ENCODE data around the gene CDH4. TPM values are rescaled to one million over a fixed set of nuclear protein-coding genes. Genes with fewer than 3 reads are reported as not detected.

Gene CDH4
- total and polyA plus RNA-seq, 4 experiments from 2014 or later = 0.39 to 1.1 (median 0.41) TPM; not detected in 1

- no peaks in the 10 kb centered on the region for H3K36me3 Mint-ChIP-seq
- no peaks in the 10 kb centered on the region for H3K4me1 ChIP-seq (ENCODE audit: insufficient read depth, low read length)
- no peak overlapping the region for H3K4me3 ChIP-seq (ENCODE audit: low read length in 2 of 2)
- H3K9me3 Mint-ChIP-seq = peaks cover 0 to 11% (median 3%) of the 10 kb centered on the region in 8 donors
- H3K27ac Mint-ChIP-seq = no peak overlapping the region
- H3K4me3 Mint-ChIP-seq = no peak overlapping the region
- peaks cover 2 to 8% of the 10 kb centered on the region in 2 donors for H3K27me3 Mint-ChIP-seq
- no peaks in the 10 kb centered on the region for H3K36me3 ChIP-seq (ENCODE audit: insufficient read depth, low read length)
- POLR2A ChIA-PET (ENCODE audit: partially characterized antibody) = no interaction called here
- H3K4me1 Mint-ChIP-seq = peaks cover 0 to 4% (median 1%) of the 10 kb centered on the region in 4 donors
- CTCF ChIA-PET (ENCODE audit: partially characterized antibody) = no interaction called here
- intact Hi-C loops (cut with micrococcal nuclease) = no loop called here
- H3K27ac ChIP-seq (ENCODE audit: low read depth, low read length) = no peak overlapping the region
- H3K27me3 ChIP-seq (ENCODE audit: insufficient read depth, low read length) = no peaks in the 10 kb centered on the region
- no peaks in the 10 kb centered on the region for H3K9me3 ChIP-seq (ENCODE audit: control insufficient read depth in 1 of 2, low read length in 2 of 2)
- DNase-seq = no peak
These were observed 29.3 kb downstream of the CDH4 start for GRCh38 chr20:61281286-61281795.

DNA sequence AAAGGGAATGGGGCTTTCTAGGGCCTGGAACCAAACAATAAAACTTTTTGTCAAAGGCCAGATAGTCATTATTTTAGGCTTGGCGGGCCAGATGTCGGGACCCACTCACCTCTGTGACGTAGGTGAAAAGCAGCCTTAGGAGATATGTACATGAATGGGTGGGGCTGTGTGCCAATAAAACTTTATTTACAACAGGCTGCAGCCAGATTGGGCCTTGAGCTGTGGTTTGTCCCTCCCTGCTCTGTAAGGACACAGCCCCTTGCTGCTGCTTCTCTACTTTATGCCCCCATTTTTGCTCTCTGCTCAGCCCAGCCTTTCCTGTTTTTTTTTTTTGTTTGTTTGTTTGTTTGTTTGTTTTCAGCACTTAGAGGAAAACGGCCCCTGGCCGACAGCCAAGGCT lies 32.7 kb downstream of the CDH4 start:
- H3K27ac ChIP-seq (ENCODE audit: low read depth, low read length) = no peak overlapping the region
- Mint-ChIP-seq H3K36me3 (no peaks in the 10 kb centered on the region), H3K27ac (no peak overlapping the region), H3K4me1 (peaks cover 0 to 4% (median 1%) of the 10 kb centered on the region in 4 donors), H3K4me3 (no peak overlapping the region), H3K27me3 (no peaks in the 10 kb centered on the region), H3K9me3 (peaks cover 0 to 4% (median 2%) of the 10 kb centered on the region in 8 donors)
- DNase-seq = no peak
- H3K36me3 ChIP-seq (ENCODE audit: insufficient read depth, low read length) = no peaks in the 10 kb centered on the region
- no peaks in the 10 kb centered on the region for H3K4me1 ChIP-seq (ENCODE audit: insufficient read depth, low read length)
- no peaks in the 10 kb centered on the region for H3K27me3 ChIP-seq (ENCODE audit: insufficient read depth, low read length)
- no peak overlapping the region for H3K4me3 ChIP-seq (ENCODE audit: low read length in 2 of 2)
- ChIA-PET CTCF (ENCODE audit: partially characterized antibody) (no interaction called here), POLR2A (ENCODE audit: partially characterized antibody) (no interaction called here)
- no peaks in the 10 kb centered on the region for H3K9me3 ChIP-seq (ENCODE audit: control insufficient read depth in 1 of 2, low read length in 2 of 2)
- intact Hi-C loops (cut with micrococcal nuclease) = no loop called here

GRCh38 chr20:61285152-61285645 lies 33.1 kb downstream of the CDH4 start:
- no peaks in the 10 kb centered on the region for H3K4me1 ChIP-seq (ENCODE audit: insufficient read depth, low read length)
- H3K27ac Mint-ChIP-seq = no peak overlapping the region

GRCh38 chr20:61285691-61286090 lies 33.6 kb downstream of the CDH4 start:
- CTCF ChIA-PET (ENCODE audit: partially characterized antibody) = no interaction called here
- intact Hi-C loops (cut with micrococcal nuclease) = no loop called here
- H3K4me3 Mint-ChIP-seq = no peak overlapping the region

More at GRCh38 chr20:61285152-61285645, 33.1 kb downstream of the CDH4 start:
- H3K4me3 Mint-ChIP-seq = no peak overlapping the region
- peaks cover 0 to 4% (median 1%) of the 10 kb centered on the region in 4 donors for H3K4me1 Mint-ChIP-seq
- Histone ChIP-seq H3K36me3 (ENCODE audit: insufficient read depth, low read length) (no peaks in the 10 kb centered on the region), H3K27ac (ENCODE audit: low read depth, low read length) (no peak overlapping the region), H3K27me3 (ENCODE audit: insufficient read depth, low read length) (no peaks in the 10 kb centered on the region), H3K4me3 (ENCODE audit: low read length in 2 of 2) (no peak overlapping the region), H3K9me3 (ENCODE audit: control insufficient read depth in 1 of 2, low read length in 2 of 2) (no peaks in the 10 kb centered on the region)
- ChIA-PET POLR2A (ENCODE audit: partially characterized antibody) (no interaction called here), CTCF (ENCODE audit: partially characterized antibody) (no interaction called here)
- H3K9me3 Mint-ChIP-seq = peaks cover 0 to 4% (median 2%) of the 10 kb centered on the region in 8 donors
- intact Hi-C loops (cut with micrococcal nuclease) = no loop called here
- no peaks in the 10 kb centered on the region for H3K27me3 Mint-ChIP-seq
- no peak for DNase-seq
- no peaks in the 10 kb centered on the region for H3K36me3 Mint-ChIP-seq

DNA sequence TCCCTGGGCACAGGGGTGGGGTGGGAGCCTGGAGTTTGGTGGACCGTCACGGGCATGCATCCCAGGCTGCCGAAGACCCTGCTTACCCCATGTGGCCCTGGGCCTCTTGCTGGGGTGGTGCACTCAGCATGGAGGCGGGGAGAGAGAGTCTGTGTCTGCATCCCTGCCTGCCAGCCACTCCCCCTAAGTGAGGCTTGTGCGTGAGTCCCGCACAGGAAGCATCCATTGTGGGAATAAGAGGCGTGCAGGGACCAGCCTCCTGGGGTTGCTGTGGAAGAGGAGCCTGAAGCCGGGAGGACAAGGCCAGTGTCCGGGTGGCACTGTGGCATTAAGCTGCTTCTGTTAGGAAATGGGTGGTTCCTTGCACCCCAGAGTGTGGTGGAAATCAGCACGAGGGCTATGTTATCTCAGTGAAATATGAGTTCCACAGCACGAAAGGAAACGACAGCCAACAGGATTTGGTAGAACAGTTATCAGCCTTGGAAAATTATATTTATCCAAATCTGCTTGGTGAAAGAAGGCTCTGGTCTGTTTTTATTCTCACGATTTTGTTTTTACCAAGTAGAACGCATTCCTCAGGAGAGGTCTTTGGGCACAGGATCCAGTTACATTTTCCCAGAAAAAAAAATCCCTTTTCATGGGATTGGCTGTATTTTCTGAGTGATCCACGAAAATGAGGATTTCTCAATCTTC lies 35.7 kb downstream of the CDH4 start:
- Histone ChIP-seq H3K9me3 (ENCODE audit: control insufficient read depth in 1 of 2, low read length in 2 of 2) (no peaks in the 10 kb centered on the region), H3K4me1 (ENCODE audit: insufficient read depth, low read length) (no peaks in the 10 kb centered on the region), H3K27me3 (ENCODE audit: insufficient read depth, low read length) (no peaks in the 10 kb centered on the region), H3K27ac (ENCODE audit: low read depth, low read length) (no peak overlapping the region), H3K4me3 (ENCODE audit: low read length in 2 of 2) (no peak overlapping the region), H3K36me3 (ENCODE audit: insufficient read depth, low read length) (no peaks in the 10 kb centered on the region)
- no peak overlapping the region for H3K27ac Mint-ChIP-seq
- no peaks in the 10 kb centered on the region for H3K27me3 Mint-ChIP-seq
- ChIA-PET POLR2A (ENCODE audit: partially characterized antibody) (no interaction called here), CTCF (ENCODE audit: partially characterized antibody) (no interaction called here)
- intact Hi-C loops (cut with micrococcal nuclease) = no loop called here
- H3K9me3 Mint-ChIP-seq = peaks cover 0 to 6% (median 0%) of the 10 kb centered on the region in 8 donors
- H3K4me3 Mint-ChIP-seq = no peak overlapping the region
- no peak for DNase-seq
- H3K36me3 Mint-ChIP-seq = no peaks in the 10 kb centered on the region
- no peaks in the 10 kb centered on the region for H3K4me1 Mint-ChIP-seq

More at GRCh38 chr20:61285691-61286090, 33.6 kb downstream of the CDH4 start:
- Histone ChIP-seq H3K4me1 (ENCODE audit: insufficient read depth, low read length) (no peaks in the 10 kb centered on the region), H3K27ac (ENCODE audit: low read depth, low read length) (no peak overlapping the region), H3K9me3 (ENCODE audit: control insufficient read depth in 1 of 2, low read length in 2 of 2) (no peaks in the 10 kb centered on the region), H3K36me3 (ENCODE audit: insufficient read depth, low read length) (no peaks in the 10 kb centered on the region), H3K27me3 (ENCODE audit: insufficient read depth, low read length) (no peaks in the 10 kb centered on the region), H3K4me3 (ENCODE audit: low read length in 2 of 2) (no peak overlapping the region)
- Mint-ChIP-seq H3K36me3 (no peaks in the 10 kb centered on the region), H3K27me3 (no peaks in the 10 kb centered on the region), H3K27ac (no peak overlapping the region), H3K4me1 (peaks cover 0 to 4% (median 1%) of the 10 kb centered on the region in 4 donors), H3K9me3 (peaks cover 0 to 4% (median 2%) of the 10 kb centered on the region in 8 donors)
- DNase-seq = no peak
- POLR2A ChIA-PET (ENCODE audit: partially characterized antibody) = no interaction called here

- H3K27ac ChIP-seq (ENCODE audit: low read depth, low read length) = no peak overlapping the region
- Mint-ChIP-seq H3K4me1 (no peaks in the 10 kb centered on the region), H3K9me3 (peaks cover 0 to 6% (median 0%) of the 10 kb centered on the region in 8 donors), H3K27me3 (no peaks in the 10 kb centered on the region), H3K4me3 (no peak overlapping the region), H3K36me3 (no peaks in the 10 kb centered on the region), H3K27ac (no peak overlapping the region)
- ChIA-PET CTCF (ENCODE audit: partially characterized antibody) (no interaction called here), POLR2A (ENCODE audit: partially characterized antibody) (no interaction called here)
- H3K27me3 ChIP-seq (ENCODE audit: insufficient read depth, low read length) = no peaks in the 10 kb centered on the region
- intact Hi-C loops (cut with micrococcal nuclease) = no loop called here
- no peak overlapping the region for H3K4me3 ChIP-seq (ENCODE audit: low read length in 2 of 2)
- no peak for DNase-seq
- H3K9me3 ChIP-seq (ENCODE audit: control insufficient read depth in 1 of 2, low read length in 2 of 2) = no peaks in the 10 kb centered on the region
- H3K4me1 ChIP-seq (ENCODE audit: insufficient read depth, low read length) = no peaks in the 10 kb centered on the region
- H3K36me3 ChIP-seq (ENCODE audit: insufficient read depth, low read length) = no peaks in the 10 kb centered on the region
These were observed 36.3 kb downstream of the CDH4 start for GRCh38 chr20:61288331-61288784.

- no peaks in the 10 kb centered on the region for H3K27me3 Mint-ChIP-seq
- Histone ChIP-seq H3K4me3 (ENCODE audit: low read length in 2 of 2) (no peak overlapping the region), H3K27me3 (ENCODE audit: insufficient read depth, low read length) (no peaks in the 10 kb centered on the region), H3K9me3 (ENCODE audit: control insufficient read depth in 1 of 2, low read length in 2 of 2) (no peaks in the 10 kb centered on the region), H3K36me3 (ENCODE audit: insufficient read depth, low read length) (no peaks in the 10 kb centered on the region), H3K4me1 (ENCODE audit: insufficient read depth, low read length) (no peaks in the 10 kb centered on the region), H3K27ac (ENCODE audit: low read depth, low read length) (no peak overlapping the region)
- intact Hi-C loops (cut with micrococcal nuclease) = no loop called here
- ChIA-PET CTCF (ENCODE audit: partially characterized antibody) (no interaction called here), POLR2A (ENCODE audit: partially characterized antibody) (no interaction called here)
- peaks cover 0 to 6% (median 0%) of the 10 kb centered on the region in 8 donors for H3K9me3 Mint-ChIP-seq
- H3K4me3 Mint-ChIP-seq = no peak overlapping the region
- no peak for DNase-seq
- H3K4me1 Mint-ChIP-seq = no peaks in the 10 kb centered on the region
- H3K36me3 Mint-ChIP-seq = no peaks in the 10 kb centered on the region
- H3K27ac Mint-ChIP-seq = no peak overlapping the region
These were observed 37.1 kb downstream of the CDH4 start for GRCh38 chr20:61289166-61289565.
